GM21529 (cell line): ENCODE results near the gene TEAD1.

Source experiments
- ATAC-seq: cut with Tn5 transposase; IDR thresholded peaks from one replicate; pipeline ENCODE4 v1.9.1; 2021; ENCODE audit not compliant: unreplicated experiment

The TEAD1 gene

GRCh38 chr11:12664385-12664784 lies 9.8 kb upstream of the TEAD1 start:
- ATAC-seq: no peak

- ATAC-seq: no peak
Measured at GRCh38 chr11:12666915-12667314, 7.3 kb upstream of the TEAD1 start.

DNA sequence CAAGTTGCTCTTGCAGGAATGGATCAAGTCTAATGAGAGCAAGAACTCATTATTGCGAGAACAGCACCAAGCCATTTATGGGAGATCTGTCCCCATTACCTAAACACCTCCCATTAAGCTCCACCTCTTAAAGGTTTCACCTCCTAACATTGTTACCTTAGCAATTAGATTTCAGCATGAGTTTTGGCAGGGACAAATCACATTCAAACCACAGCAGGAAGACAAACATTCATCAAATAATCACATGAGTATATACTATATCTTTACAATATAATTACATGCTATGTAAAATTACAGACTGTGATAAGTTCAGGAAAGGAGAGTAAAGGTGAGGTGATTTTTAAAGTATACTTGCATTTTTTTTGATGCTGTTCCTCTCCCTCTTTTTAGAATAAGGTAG lies 6.6 kb upstream of the TEAD1 start:
- no peak for ATAC-seq

- no peak for ATAC-seq
Measured at GRCh38 chr11:12668166-12668565, 6.1 kb upstream of the TEAD1 start.

- no peak for ATAC-seq
Measured at GRCh38 chr11:12669930-12670329, 4.3 kb upstream of the TEAD1 start.

DNA sequence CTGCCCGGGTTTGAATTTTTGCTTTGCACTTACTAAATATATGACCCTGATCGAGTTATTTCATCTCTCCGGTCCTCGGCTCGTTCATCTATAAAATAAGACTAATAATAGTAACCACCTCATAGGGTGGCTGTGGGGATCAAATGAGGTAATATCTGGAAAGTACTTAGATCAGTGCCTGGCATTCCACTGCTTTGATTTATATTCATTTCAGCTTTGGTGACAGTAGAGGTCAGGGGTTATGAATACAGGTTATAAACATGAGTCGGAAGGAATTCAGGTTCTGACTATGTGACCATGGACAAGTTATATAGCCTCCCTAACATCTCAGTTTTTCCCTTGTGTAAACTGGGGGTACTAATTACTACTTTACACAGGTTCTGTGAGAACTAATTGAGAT lies 2.9 kb upstream of the TEAD1 start:
- ATAC-seq: no peak

DNA sequence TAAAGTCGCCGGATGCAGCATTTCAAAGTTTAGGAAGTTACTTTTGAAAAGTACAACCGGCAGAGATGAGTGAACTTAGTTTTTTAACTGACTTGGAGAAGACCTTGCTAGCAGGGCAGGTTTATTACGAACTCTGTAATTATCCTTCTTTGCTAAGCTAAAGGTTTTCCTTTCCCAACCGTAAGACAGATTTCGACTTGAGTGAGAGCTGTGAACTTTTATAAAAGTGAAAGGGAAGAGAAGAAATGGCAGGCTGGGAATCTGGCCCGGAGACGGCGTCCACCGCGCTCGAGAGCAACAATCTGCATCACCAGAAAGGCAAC lies 659 bp upstream of the TEAD1 start:
- no peak for ATAC-seq

DNA sequence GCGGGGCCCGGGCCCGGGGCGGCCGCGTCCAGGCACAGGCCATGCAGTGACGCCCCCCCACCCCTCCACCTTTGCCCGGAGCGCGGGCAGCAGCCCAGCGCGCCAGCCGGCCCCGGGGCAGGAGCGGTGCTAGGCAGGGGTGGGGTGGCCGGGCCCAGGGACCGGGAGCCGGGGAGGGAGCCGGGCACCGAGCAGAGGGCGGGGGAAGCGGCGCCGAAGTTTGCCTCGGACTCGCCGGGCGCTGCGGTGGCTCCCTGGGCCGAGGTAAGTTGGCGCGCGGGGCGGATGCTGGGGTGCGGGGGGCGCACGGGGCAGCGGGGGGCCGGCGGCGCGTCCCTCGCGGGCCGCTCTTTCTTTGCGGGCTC lies 332 bp downstream of the TEAD1 start:
- peak; percentile 40 for ATAC-seq

- peak; percentile 11 for ATAC-seq
Measured at GRCh38 chr11:12674936-12675696, 895 bp downstream of the TEAD1 start.

DNA sequence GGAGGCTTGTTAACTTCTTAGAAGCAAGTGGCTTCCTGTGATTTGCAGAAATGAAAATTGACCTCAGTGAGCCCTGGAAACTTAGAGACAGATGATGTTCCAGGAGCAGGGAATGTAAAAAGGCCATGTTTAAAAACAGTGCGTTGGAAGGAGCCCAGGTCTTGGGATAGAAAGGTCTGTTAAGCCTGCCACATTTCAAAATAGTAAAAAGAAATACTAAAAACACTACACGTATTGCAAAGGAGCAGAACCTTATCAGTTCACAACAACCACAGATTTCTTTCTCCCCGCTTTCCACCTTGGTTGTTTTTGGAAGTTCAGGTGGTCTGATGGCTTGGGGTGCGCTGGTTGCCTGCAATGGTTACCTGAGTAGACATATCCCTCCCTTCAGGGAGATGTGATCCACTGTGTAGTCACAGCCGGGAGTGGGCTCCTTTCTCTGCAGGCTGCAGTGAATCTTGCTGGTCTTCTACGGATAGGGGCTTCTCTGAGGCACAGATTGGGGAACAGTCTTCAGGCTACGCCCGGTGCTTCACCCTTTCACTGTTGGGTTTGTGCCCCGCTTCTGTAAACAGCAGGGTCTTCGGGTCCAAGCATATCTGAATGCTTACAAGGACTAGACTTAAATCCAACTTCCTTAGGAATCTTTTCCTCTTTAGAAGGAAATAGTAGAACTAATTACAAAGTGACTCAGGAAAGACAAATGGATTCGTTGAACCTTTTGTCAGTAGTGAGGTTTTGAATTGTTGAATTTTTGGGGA lies 1.9 kb downstream of the TEAD1 start:
- no peak for ATAC-seq

GRCh38 chr11:12677131-12677530 lies 2.9 kb downstream of the TEAD1 start:
- ATAC-seq: no peak

DNA sequence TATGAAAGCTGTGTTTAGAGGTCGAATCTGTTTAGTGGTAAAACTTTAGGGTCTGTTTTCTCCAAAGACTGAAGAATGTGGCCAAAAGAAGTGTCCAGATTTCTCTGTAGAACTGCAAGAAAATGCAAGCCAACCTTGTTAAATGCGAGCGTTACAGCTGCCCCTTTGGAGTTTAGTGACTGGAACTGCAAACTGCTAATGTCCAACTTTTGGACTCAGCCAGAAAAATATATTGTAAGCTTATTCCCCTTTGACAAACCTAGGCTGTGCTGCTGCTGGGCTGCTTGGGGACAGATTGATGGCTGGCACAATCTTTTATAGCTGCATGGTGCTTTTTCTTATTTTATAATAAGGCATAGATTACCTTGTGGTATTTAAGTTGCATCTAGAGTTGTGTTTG lies 3.9 kb downstream of the TEAD1 start:
- no peak for ATAC-seq

- ATAC-seq: no peak
Measured at GRCh38 chr11:12678991-12679390, 4.8 kb downstream of the TEAD1 start.

DNA sequence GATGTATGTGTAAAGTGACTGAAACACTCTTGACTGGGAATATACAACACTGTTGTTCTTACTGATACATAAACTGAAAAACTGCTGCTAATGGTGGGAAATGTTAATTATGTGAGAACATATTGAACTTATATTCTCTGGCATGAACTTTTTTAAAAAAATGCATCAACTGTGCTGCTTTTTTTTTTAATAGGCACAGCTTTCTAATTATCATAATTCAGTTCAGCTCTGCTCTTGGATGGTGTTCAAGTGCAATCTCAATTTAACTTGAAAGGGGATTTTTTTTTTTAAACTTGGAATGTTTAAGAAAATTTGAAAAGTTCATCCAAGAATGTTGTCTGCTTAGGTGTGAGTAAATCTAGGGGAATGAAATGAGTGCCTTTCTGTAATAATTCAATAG lies 5.2 kb downstream of the TEAD1 start:
- no peak for ATAC-seq

DNA sequence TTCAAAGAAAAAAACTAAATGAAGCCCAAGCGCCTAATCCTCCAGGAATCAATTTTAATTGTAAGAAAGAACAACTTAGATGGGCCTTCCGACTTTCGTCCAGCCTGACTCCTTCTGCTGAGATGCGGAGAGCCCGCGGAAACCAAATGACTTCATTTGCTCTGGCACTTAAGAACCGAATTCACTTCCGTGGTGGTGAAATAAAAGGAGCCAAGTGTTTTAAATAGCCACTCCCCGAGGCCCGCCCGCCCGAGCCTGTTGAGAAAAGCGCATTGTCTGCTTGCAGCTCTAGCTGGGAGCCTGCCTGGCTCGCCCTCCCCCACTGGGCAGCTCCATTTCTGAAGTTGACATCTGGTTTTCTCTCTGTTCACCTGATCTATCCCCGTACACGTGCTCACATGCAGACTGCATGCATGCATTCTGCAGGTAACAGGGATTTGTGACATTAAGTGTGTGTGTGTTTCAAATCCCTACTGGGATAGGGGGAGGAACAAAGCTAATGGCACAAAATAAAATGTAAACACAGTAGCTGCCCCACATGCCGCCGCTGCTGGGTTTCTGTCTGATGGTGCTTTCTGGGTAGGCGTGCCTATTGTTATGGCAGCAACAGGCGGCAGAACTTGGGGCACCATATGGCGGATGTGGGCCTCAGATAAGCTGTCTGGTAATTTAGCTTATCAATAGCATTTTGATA lies 6.2 kb downstream of the TEAD1 start:
- peak; percentile 52 for ATAC-seq

DNA sequence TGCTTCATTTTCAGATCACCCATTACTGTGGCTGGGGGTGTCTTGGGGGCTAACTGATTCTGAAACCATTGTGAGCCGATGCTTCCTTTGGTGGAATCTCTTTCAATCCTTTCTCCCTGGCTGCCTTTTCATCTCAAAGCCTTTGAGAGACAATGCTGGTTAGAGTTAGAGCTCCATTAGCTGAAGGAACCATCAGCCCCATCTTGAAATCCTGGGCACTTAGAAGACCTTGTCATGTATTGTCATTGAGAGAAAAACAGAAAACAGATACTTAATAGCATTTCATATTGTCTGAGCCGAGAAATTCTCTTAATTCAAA lies 6.7 kb downstream of the TEAD1 start:
- ATAC-seq: no peak

DNA sequence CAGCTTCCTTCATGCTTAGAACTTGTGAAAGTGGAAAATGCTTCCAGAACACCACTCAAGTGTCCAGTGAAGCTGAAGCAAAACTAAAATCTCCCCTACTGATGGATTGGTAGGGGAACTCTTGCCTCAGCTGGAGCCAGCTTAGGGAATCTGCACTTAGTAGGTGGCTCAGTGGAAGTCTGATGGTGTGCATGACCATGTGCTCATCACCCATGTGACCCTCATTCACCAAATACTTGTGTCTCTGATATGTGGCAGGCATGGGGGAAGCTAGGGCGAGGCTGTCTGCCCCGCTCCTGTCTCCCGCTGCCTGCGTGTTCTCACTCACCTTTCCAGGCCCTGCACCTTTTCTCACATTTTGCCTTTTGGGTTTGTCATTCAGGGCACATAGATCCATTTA lies 7.2 kb downstream of the TEAD1 start:
- no peak for ATAC-seq

GRCh38 chr11:12682288-12682687 lies 8.1 kb downstream of the TEAD1 start:
- ATAC-seq: no peak

DNA sequence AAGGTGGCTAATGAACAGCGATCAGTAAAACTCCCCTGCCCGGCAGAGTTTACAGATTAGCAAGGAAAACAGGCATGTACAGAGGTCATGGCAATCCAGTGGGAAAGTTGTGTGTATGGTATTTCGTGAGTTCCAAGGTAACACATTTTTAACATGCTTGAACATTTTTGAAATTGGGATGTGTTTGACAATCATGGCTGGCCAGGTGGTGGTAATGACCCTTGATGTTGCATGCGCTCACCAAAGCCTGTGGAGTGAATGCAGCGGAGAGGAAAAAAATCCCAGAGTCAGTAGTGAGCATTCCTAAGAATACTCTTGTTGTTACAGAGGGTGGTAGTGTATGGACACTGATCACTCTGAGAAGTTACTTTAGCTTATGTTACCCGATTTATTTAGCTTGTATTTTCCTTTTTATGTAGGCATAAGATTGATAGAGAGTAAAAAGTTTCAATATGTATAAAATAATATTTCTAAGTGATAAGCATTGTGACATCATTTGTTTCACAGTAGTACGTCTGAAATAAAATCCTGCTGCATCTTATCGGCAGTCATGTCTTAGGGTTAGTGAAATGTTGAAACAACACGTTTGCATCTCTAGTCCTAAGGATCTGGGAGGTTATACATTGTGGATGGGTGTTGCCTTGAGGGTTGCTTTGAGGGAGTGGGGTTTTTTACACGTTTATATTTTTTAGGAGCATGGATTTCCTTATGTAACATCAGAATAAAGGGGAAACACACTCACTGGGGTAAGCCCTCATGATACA lies 8.7 kb downstream of the TEAD1 start:
- no peak for ATAC-seq

- no peak for ATAC-seq
Measured at GRCh38 chr11:12683874-12684273, 9.7 kb downstream of the TEAD1 start.

DNA sequence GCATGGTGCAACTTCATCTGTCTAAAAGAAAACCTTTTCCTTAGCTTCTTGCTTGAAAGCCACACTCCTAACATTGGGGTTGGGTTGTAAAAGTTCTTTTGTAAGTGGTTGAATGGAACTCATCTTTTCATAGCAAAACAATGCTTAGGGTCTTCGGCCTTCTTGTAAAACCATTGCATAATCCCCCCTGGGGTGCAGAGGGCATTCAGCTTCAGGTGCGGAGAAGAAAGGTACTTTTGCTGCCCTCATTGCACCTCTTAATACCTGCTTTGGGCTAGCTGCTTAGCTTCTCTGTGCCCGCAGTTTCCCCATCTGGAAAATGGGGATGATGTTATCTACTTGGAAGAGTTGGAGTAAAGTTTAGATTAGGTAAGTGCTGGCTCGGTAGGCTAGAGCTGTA lies 10.1 kb downstream of the TEAD1 start:
- ATAC-seq: no peak

DNA sequence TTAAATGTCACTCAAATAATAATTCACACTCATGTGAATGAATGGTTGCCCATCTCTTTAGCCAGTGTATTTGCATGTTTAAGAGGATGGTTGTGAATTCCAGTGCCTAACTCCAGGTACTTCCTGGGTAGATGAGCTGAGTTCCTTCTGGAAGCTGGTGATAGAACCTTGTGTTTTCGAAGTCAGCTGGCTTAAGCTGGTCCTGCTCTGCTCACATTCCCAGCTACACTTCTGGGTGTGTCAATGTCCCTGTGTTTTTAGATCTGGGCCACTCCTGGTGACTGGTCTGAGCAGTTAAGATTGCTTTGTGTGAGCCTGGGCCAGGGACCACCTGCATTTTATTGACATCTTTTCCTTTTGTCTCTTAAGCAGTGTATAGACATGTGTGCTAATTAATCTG lies 10.6 kb downstream of the TEAD1 start:
- ATAC-seq: no peak
